Colonic mucosa (tissue), 4 donors: ENCODE results near the gene KRT2. TPM values are rescaled to one million over a fixed set of nuclear protein-coding genes. Genes with fewer than 3 reads are reported as not detected.

Source experiments
- DNase-seq: peaks from one replicate; pipeline ENCODE4 v3.0.0-alpha.2; 2020
- H3K27ac ChIP-seq: fragments of 200-600 bp; one replicate; pipeline ENCODE4 v1.8.0; 2021
- H3K27me3 ChIP-seq: fragments of 200-600 bp; one replicate; pipeline ENCODE4 v1.8.0; 2021
- H3K36me3 ChIP-seq: fragments of 200-600 bp; one replicate; pipeline ENCODE4 v1.8.0; 2021
- H3K4me1 ChIP-seq: fragments of 200-600 bp; one replicate; pipeline ENCODE4 v1.8.0; 2021; ENCODE audit warnings: mild to moderate bottlenecking
- H3K4me3 ChIP-seq: fragments of 200-600 bp; one replicate; pipeline ENCODE4 v1.8.0; 2021
- H3K9ac ChIP-seq, 2 donors: one replicate each; pipeline ENCODE4 v1.7.0; 2013; ENCODE audit warnings: control low read depth in 2 of 2, low read depth in 2 of 2, low read length in 2 of 2
- H3K9me3 ChIP-seq: fragments of 200-600 bp; one replicate; pipeline ENCODE4 v1.8.0; 2021
- CTCF ChIP-seq: fragments of 200-600 bp; IDR thresholded peaks from one replicate; pipeline ENCODE4 v1.8.0; 2022; ENCODE audit warnings: antibody characterized with exemption, mild to moderate bottlenecking
- intact Hi-C: fragments of 100-400 bp; cut with DNase I; formaldehyde crosslinking; loops from one replicate; pipeline ENCODE4 v1.14.1; 2022
- total RNA-seq, 2 donors: library from RNA; stranded (reverse); fragmentation: NEBNext Ultra II Directional in 1 of 2; extraction: Animal tissue kit (Norgen Biotek cat#: 25700) in 1 of 2; gene quantifications; one replicate each; pipeline ENCODE4 v1.2.1, GENCODE V29; 2021
- donor health status: healthy.
- donor health status: DM: no; HTN: no; CAD: no.
- donor health status: DM: no; HTN: no; CAD: no.

The KRT2 gene
- total RNA-seq, 2 donors from 2014 or later, result not detected

GRCh38 chr12:52661668-52662067, 9.7 kb upstream of the KRT2 start:
- no peak for DNase-seq
- no peak for TF ChIP-seq CTCF
- Histone ChIP-seq H3K27ac (no peak overlapping the region), H3K9me3 (no peaks in the 10 kb centered on the region), H3K36me3 (no peaks in the 10 kb centered on the region), H3K4me3 (no peak overlapping the region), H3K27me3 (no peaks in the 10 kb centered on the region), H3K9ac (no peak overlapping the region), H3K4me1 (no peaks in the 10 kb centered on the region)
- intact Hi-C loops, result no loop called here

GRCh38 chr12:52660934-52661499, 9.0 kb upstream of the KRT2 start:
- intact Hi-C loops, result no loop called here
- Histone ChIP-seq H3K36me3 (no peaks in the 10 kb centered on the region), H3K9me3 (no peaks in the 10 kb centered on the region), H3K27ac (no peak overlapping the region), H3K4me3 (no peak overlapping the region), H3K9ac (no peak overlapping the region), H3K27me3 (no peaks in the 10 kb centered on the region), H3K4me1 (no peaks in the 10 kb centered on the region)
- no peak for TF ChIP-seq CTCF
- DNase-seq, result no peak

- Histone ChIP-seq H3K27me3 (no peaks in the 10 kb centered on the region), H3K9ac (no peak overlapping the region), H3K9me3 (no peaks in the 10 kb centered on the region), H3K36me3 (no peaks in the 10 kb centered on the region), H3K4me3 (no peak overlapping the region), H3K27ac (no peak overlapping the region), H3K4me1 (no peaks in the 10 kb centered on the region)
- no peak for TF ChIP-seq CTCF
- intact Hi-C loops, result no loop called here
- no peak for DNase-seq
Measured at GRCh38 chr12:52659951-52660350, 7.9 kb upstream of the KRT2 start.

GRCh38 chr12:52659395-52659794, 7.4 kb upstream of the KRT2 start:
- no peaks in the 10 kb centered on the region for H3K9me3 ChIP-seq
- no peak overlapping the region for H3K9ac ChIP-seq
- no peak for DNase-seq
- H3K36me3 ChIP-seq, result no peaks in the 10 kb centered on the region
- no peaks in the 10 kb centered on the region for H3K4me1 ChIP-seq
- H3K4me3 ChIP-seq, result no peak overlapping the region
- intact Hi-C loops, result no loop called here
- no peak for TF ChIP-seq CTCF
- H3K27ac ChIP-seq, result no peak overlapping the region
- no peaks in the 10 kb centered on the region for H3K27me3 ChIP-seq

GRCh38 chr12:52658196-52658595, 6.2 kb upstream of the KRT2 start:
- H3K4me3 ChIP-seq, result no peak overlapping the region
- H3K4me1 ChIP-seq, result no peaks in the 10 kb centered on the region
- intact Hi-C loops, result no loop called here
- H3K27me3 ChIP-seq, result no peaks in the 10 kb centered on the region
- no peaks in the 10 kb centered on the region for H3K36me3 ChIP-seq
- TF ChIP-seq CTCF, result no peak
- H3K9ac ChIP-seq, result no peak overlapping the region
- no peak overlapping the region for H3K27ac ChIP-seq
- DNase-seq, result no peak
- no peaks in the 10 kb centered on the region for H3K9me3 ChIP-seq
